ENCODE results near the gene AP2A2.

AP2A2 gene

GRCh38 chr11:1028291-1028540 is 102.5 kb downstream of the AP2A2 start:
- Mint-ChIP-seq H3K27me3 (no peaks in the 10 kb centered on the region), H3K4me3 (no peak overlapping the region), H3K36me3 (ENCODE audit: low read depth) (no peaks in the 10 kb centered on the region), H3K27ac (no peak overlapping the region), H3K9me3 (no peaks in the 10 kb centered on the region), H3K4me1 (ENCODE audit: low read depth) (no peaks in the 10 kb centered on the region)
- DNase-seq = no peak

- H3K9me3 Mint-ChIP-seq = no peaks in the 10 kb centered on the region
- no peaks in the 10 kb centered on the region for H3K36me3 Mint-ChIP-seq (ENCODE audit: low read depth)
- no peaks in the 10 kb centered on the region for H3K4me1 Mint-ChIP-seq (ENCODE audit: low read depth)
- no peak overlapping the region for H3K4me3 Mint-ChIP-seq
- H3K27me3 Mint-ChIP-seq = no peaks in the 10 kb centered on the region
- H3K27ac Mint-ChIP-seq = no peak overlapping the region
- DNase-seq = no peak
Observed at GRCh38 chr11:1028616-1029015, 102.9 kb downstream of the AP2A2 start.

DNA sequence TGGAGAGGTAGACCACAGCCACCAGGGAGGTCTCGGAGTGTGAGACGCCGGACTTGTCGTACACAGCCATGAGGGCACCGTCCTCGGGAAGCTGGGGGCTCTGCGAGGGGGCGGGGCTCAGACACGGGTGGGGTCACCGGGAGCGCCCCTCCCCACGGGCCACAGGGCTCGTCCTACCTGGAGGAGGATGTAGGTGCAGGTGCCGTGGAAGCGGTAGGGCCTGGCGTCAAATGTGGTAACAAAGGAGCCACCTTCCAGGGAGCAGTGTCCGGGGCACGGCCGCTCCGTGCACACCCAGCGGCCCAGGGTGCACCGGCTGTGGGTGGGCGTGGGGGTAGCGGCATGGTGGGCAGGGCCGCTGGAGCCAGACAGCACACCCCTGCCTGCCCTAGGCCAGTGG is 103.4 kb downstream of the AP2A2 start:
- Mint-ChIP-seq H3K27me3 (no peaks in the 10 kb centered on the region), H3K9me3 (no peaks in the 10 kb centered on the region), H3K4me3 (no peak overlapping the region), H3K4me1 (ENCODE audit: low read depth) (no peaks in the 10 kb centered on the region), H3K27ac (no peak overlapping the region), H3K36me3 (ENCODE audit: low read depth) (no peaks in the 10 kb centered on the region)
- no peak for DNase-seq

GRCh38 chr11:1029654-1030053 is 104.0 kb downstream of the AP2A2 start:
- H3K36me3 Mint-ChIP-seq (ENCODE audit: low read depth) = no peaks in the 10 kb centered on the region
- no peaks in the 10 kb centered on the region for H3K27me3 Mint-ChIP-seq
- H3K27ac Mint-ChIP-seq = no peak overlapping the region
- H3K9me3 Mint-ChIP-seq = no peaks in the 10 kb centered on the region
- no peak for DNase-seq
- H3K4me3 Mint-ChIP-seq = no peak overlapping the region
- no peaks in the 10 kb centered on the region for H3K4me1 Mint-ChIP-seq (ENCODE audit: low read depth)

- DNase-seq = no peak
- H3K27me3 Mint-ChIP-seq = no peaks in the 10 kb centered on the region
- H3K4me3 Mint-ChIP-seq = no peak overlapping the region
- no peak overlapping the region for H3K27ac Mint-ChIP-seq
- H3K4me1 Mint-ChIP-seq (ENCODE audit: low read depth) = no peaks in the 10 kb centered on the region
- no peaks in the 10 kb centered on the region for H3K9me3 Mint-ChIP-seq
- no peaks in the 10 kb centered on the region for H3K36me3 Mint-ChIP-seq (ENCODE audit: low read depth)
Observed at GRCh38 chr11:1030086-1030485, 104.4 kb downstream of the AP2A2 start.

DNA sequence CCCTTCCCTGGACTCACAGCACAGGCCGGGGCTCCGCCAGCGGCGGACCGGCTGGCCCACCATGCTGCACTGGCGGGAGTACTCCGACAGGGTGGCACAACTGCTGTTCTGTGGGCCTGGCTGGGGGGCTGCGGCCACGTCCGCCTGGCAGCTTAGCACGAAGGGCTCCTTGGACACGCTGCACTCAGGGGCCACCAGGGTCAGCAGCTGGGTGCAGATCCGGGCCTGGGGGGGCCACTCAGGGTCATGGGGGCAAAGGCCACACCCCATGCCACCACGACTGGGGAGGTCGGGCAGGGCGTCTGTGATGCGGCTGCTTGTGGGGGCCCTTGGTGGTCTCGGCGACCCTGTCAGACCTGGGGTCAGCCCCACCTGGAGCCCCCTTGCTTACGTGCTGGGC is 104.9 kb downstream of the AP2A2 start:
- H3K27me3 Mint-ChIP-seq = no peaks in the 10 kb centered on the region
- H3K4me1 Mint-ChIP-seq (ENCODE audit: low read depth) = no peaks in the 10 kb centered on the region
- H3K27ac Mint-ChIP-seq = no peak overlapping the region
- DNase-seq = no peak
- no peak overlapping the region for H3K4me3 Mint-ChIP-seq
- no peaks in the 10 kb centered on the region for H3K36me3 Mint-ChIP-seq (ENCODE audit: low read depth)
- no peaks in the 10 kb centered on the region for H3K9me3 Mint-ChIP-seq

GRCh38 chr11:1031121-1031899 is 105.6 kb downstream of the AP2A2 start:
- DNase-seq = no peak
- Mint-ChIP-seq H3K4me1 (ENCODE audit: low read depth) (no peaks in the 10 kb centered on the region), H3K4me3 (no peak overlapping the region), H3K27ac (no peak overlapping the region), H3K36me3 (ENCODE audit: low read depth) (no peaks in the 10 kb centered on the region), H3K27me3 (no peaks in the 10 kb centered on the region), H3K9me3 (no peaks in the 10 kb centered on the region)

GRCh38 chr11:1032310-1032891 is 106.7 kb downstream of the AP2A2 start:
- no peak overlapping the region for H3K27ac Mint-ChIP-seq

GRCh38 chr11:1033016-1033798 is 107.5 kb downstream of the AP2A2 start:
- H3K36me3 Mint-ChIP-seq (ENCODE audit: low read depth) = no peaks in the 10 kb centered on the region
- H3K4me3 Mint-ChIP-seq = no peak overlapping the region
- H3K4me1 Mint-ChIP-seq (ENCODE audit: low read depth) = no peaks in the 10 kb centered on the region
- no peak overlapping the region for H3K27ac Mint-ChIP-seq
- H3K27me3 Mint-ChIP-seq = no peaks in the 10 kb centered on the region
- H3K9me3 Mint-ChIP-seq = no peaks in the 10 kb centered on the region
- DNase-seq = no peak

More at GRCh38 chr11:1032310-1032891, 106.7 kb downstream of the AP2A2 start:
- Mint-ChIP-seq H3K36me3 (ENCODE audit: low read depth) (no peaks in the 10 kb centered on the region), H3K4me3 (no peak overlapping the region), H3K9me3 (no peaks in the 10 kb centered on the region), H3K4me1 (ENCODE audit: low read depth) (no peaks in the 10 kb centered on the region), H3K27me3 (no peaks in the 10 kb centered on the region)
- no peak for DNase-seq

GRCh38 chr11:1034001-1034400 is 108.3 kb downstream of the AP2A2 start:
- Mint-ChIP-seq H3K27me3 (no peaks in the 10 kb centered on the region), H3K9me3 (no peaks in the 10 kb centered on the region), H3K4me1 (ENCODE audit: low read depth) (no peaks in the 10 kb centered on the region), H3K27ac (no peak overlapping the region), H3K4me3 (no peak overlapping the region), H3K36me3 (ENCODE audit: low read depth) (no peaks in the 10 kb centered on the region)
- DNase-seq = no peak

GRCh38 chr11:1034456-1035295 is 109.0 kb downstream of the AP2A2 start:
- H3K4me1 Mint-ChIP-seq (ENCODE audit: low read depth) = no peaks in the 10 kb centered on the region
- H3K9me3 Mint-ChIP-seq = no peaks in the 10 kb centered on the region
- no peaks in the 10 kb centered on the region for H3K27me3 Mint-ChIP-seq
- no peaks in the 10 kb centered on the region for H3K36me3 Mint-ChIP-seq (ENCODE audit: low read depth)
- H3K27ac Mint-ChIP-seq = no peak overlapping the region
- no peak overlapping the region for H3K4me3 Mint-ChIP-seq
- no peak for DNase-seq

- Mint-ChIP-seq H3K4me1 (ENCODE audit: low read depth) (no peaks in the 10 kb centered on the region), H3K27ac (no peak overlapping the region), H3K27me3 (no peaks in the 10 kb centered on the region), H3K4me3 (no peak overlapping the region), H3K36me3 (ENCODE audit: low read depth) (no peaks in the 10 kb centered on the region), H3K9me3 (no peaks in the 10 kb centered on the region)
- DNase-seq = no peak
Observed at GRCh38 chr11:1035577-1036283, 110.1 kb downstream of the AP2A2 start.

GRCh38 chr11:1036303-1036923 is 110.7 kb downstream of the AP2A2 start, which contains the start of gene MUC6:
Gene MUC6 (minus strand): TSS chr11:1036718. CDS start chr11:1036655, 63 bp downstream.
- no peaks in the 10 kb centered on the region for H3K36me3 Mint-ChIP-seq (ENCODE audit: low read depth)
- H3K4me3 Mint-ChIP-seq = no peak within 1 kb of the TSS
- H3K27me3 Mint-ChIP-seq = no peaks in the 10 kb centered on the region
- no peak within 1 kb of the TSS for H3K27ac Mint-ChIP-seq
- H3K9me3 Mint-ChIP-seq = no peaks in the 10 kb centered on the region
- no peaks in the 10 kb centered on the region for H3K4me1 Mint-ChIP-seq (ENCODE audit: low read depth)
- DNase-seq = no peak

DNA sequence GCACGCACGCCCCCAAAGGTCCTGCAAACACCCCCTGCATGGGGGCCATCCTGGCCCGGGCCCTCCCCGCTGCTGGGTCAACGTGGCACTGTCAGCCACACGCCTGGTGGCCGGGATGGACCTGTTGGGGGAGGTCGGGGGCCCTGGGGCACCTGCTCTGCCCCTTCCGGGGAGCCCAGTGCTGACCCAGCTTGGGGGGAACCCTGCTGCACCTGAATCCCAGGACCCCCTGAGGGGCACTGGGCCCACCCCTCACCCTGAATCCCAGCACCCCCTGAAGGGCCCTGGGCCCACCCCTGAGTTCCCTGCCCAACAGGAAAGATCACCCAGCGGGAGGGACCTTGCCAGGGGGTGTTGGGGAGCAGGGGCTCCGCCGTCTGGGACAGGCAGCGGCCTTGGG is 111.3 kb downstream of the AP2A2 start:
- no peaks in the 10 kb centered on the region for H3K9me3 Mint-ChIP-seq
- DNase-seq = no peak
- no peaks in the 10 kb centered on the region for H3K36me3 Mint-ChIP-seq (ENCODE audit: low read depth)
- H3K27ac Mint-ChIP-seq = no peak overlapping the region
- H3K4me3 Mint-ChIP-seq = no peak overlapping the region
- H3K27me3 Mint-ChIP-seq = no peaks in the 10 kb centered on the region
- H3K4me1 Mint-ChIP-seq (ENCODE audit: low read depth) = no peaks in the 10 kb centered on the region

All from activated T-cell treated with anti-CD3 and anti-CD28 coated beads, Interleukin-2, amount 50 U/mL, for 24 hours (primary cell).